LNCaP clone FGC (cell line): ENCODE results near the gene AMIGO2.

Experiments used
- DNase-seq: peaks from one replicate; pipeline ENCODE4 v3.0.0-alpha.2; 2011; ENCODE audit warnings: low read depth
- H3K4me3 ChIP-seq: 2 replicates; pipeline ENCODE4 v1.5.1; 2011; ENCODE audit warnings: mild to moderate bottlenecking, low read depth, low read length, control low read depth
- CTCF ChIP-seq: IDR thresholded peaks from 2 replicates; pipeline ENCODE4 v1.5.1; 2012; ENCODE audit warnings: mild to moderate bottlenecking; ENCODE audit not compliant: control insufficient read depth, insufficient read depth; ENCODE audit errors: extremely low read depth

Gene AMIGO2

GRCh38 chr12:47080725-47081502 is 1.2 kb upstream of the AMIGO2 start:
- no peak for DNase-seq
- no peak overlapping the region for H3K4me3 ChIP-seq
- no peak for TF ChIP-seq CTCF

GRCh38 chr12:47079981-47080724 is 394 bp upstream of the AMIGO2 start:
- no peak for TF ChIP-seq CTCF
- H3K4me3 ChIP-seq = peak overlapping the region; percentile 53
- no peak for DNase-seq

GRCh38 chr12:47078733-47079467 is 859 bp downstream of the AMIGO2 start:
- DNase-seq = no peak
- H3K4me3 ChIP-seq = peak overlapping the region; percentile 53

GRCh38 chr12:47078086-47078395 is 1.7 kb downstream of the AMIGO2 start:
- no peak for DNase-seq
- TF ChIP-seq CTCF = no peak
- H3K4me3 ChIP-seq = no peak overlapping the region

More at GRCh38 chr12:47078733-47079467, 859 bp downstream of the AMIGO2 start:
- TF ChIP-seq CTCF = no peak

GRCh38 chr12:47077206-47078085 is 2.3 kb downstream of the AMIGO2 start:
- no peak for DNase-seq
- H3K4me3 ChIP-seq = no peak overlapping the region
- no peak for TF ChIP-seq CTCF
